ENCODE results near the gene OR7G3.

OR7G3 gene

GRCh38 chr19:9086761-9087160 is 40.0 kb downstream of the OR7G3 start, which contains the start of gene OR1M1:
OR1M1 (plus strand) TSS chr19:9087061; CDS start chr19:9093245, 6,184 bp downstream.
- DNase-seq = no peak

DNA sequence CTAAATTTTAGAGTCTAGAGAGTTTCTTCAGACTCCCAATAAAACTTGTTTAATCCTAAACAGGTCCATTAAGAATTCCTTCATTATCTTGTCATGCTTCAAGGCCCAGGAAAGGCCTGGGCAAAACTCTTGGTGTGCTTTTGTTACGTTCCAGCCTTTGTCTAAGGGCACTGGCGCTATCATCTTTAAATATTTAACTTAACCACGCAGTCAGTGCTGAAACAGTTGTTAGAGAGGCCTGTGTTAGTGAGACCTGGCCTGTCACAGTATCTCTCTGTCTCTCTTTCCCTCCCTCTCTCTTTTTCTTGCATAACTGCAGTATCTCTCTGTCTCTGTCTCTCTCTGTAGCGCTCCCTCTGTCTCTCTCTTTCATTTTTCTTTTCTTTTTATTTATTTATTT is 48.1 kb downstream of the OR7G3 start:
- no peak for DNase-seq

GRCh38 chr19:9076901-9077300 is 49.8 kb downstream of the OR7G3 start:
- no peak for DNase-seq
